ENCODE results near the gene THSD4.

DNA sequence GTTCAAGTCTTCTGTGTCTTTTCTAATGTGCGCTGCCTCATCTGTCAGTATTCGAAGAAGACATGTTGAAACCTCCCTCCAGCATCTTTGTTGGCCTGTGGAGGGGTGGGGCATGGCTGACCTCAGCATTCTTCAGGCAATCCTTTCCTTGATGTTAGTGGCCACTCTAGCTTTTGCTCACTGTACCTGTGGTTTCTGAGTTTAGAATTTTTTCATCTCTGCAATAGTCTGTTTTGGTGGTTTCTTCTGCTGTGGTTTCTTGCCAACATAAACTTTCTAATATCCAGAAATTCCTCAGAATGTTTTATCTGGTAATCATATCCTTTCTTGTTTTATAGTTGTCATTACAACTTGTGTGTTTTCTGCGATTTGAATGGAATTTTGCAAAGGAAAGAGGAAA is 443.8 kb downstream of the THSD4 start:
- TF ChIP-seq, protein P1, sequence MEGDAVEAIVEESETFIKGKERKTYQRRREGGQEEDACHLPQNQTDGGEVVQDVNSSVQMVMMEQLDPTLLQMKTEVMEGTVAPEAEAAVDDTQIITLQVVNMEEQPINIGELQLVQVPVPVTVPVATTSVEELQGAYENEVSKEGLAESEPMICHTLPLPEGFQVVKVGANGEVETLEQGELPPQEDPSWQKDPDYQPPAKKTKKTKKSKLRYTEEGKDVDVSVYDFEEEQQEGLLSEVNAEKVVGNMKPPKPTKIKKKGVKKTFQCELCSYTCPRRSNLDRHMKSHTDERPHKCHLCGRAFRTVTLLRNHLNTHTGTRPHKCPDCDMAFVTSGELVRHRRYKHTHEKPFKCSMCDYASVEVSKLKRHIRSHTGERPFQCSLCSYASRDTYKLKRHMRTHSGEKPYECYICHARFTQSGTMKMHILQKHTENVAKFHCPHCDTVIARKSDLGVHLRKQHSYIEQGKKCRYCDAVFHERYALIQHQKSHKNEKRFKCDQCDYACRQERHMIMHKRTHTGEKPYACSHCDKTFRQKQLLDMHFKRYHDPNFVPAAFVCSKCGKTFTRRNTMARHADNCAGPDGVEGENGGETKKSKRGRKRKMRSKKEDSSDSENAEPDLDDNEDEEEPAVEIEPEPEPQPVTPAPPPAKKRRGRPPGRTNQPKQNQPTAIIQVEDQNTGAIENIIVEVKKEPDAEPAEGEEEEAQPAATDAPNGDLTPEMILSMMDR (IDR thresholded peaks at IDR 0.05): no peak
- TF ChIP-seq EP300 (IDR thresholded peaks at IDR 0.05): no peak
- no peak for TF ChIP-seq POLR2A (IDR thresholded peaks at IDR 0.05)
- no peak for TF ChIP-seq POLR2AphosphoS5 (IDR thresholded peaks at IDR 0.05)

Measured in suprapubic skin (tissue), 4 donors.